Measurements from ENCODE around the gene NUP93.

DNA sequence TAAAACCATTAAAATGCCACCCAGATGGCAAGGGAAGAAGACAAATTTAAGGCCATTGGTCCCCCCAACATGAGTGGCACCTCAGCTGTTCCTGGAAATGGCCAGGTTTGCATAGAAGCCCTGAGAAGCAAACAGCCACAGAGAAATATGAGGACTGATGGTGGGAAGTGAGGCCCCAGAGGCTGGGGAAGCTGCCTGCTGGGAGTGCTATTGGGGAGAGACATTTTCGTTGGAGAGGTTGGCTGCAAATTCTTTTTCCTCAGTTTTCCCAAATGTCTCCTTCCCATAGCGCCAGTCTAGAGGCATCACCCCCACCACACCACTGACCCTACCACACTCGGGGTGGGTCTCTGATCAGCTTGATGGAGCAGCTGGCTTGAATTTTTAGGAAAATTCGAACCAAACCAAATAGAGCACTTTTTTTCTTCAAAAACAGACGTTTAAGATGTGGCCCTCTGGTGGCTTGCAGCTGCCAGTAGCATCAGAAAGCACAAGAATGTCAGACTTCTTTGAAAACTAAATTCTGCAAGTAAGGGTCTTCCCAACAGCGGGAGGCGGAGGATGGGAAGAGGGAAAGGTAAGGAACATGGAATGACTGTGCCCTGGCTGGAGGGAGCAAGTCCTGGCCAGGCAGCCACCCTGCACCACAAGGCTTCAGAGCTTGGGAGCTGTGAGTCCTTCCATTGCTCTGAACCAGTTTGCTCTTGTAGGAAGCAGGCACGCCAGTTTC is 121.9 kb downstream of the NUP93 start:
- TF ChIP-seq ZNF24 (tag by site-specific recombination; IDR thresholded peaks at IDR 0.05) (no peak), HOXD13 (CRISPR knock-in tag; IDR thresholded peaks at IDR 0.05; ENCODE audit: borderline replicate concordance) (no peak)
- TF ChIP-seq, protein P1, sequence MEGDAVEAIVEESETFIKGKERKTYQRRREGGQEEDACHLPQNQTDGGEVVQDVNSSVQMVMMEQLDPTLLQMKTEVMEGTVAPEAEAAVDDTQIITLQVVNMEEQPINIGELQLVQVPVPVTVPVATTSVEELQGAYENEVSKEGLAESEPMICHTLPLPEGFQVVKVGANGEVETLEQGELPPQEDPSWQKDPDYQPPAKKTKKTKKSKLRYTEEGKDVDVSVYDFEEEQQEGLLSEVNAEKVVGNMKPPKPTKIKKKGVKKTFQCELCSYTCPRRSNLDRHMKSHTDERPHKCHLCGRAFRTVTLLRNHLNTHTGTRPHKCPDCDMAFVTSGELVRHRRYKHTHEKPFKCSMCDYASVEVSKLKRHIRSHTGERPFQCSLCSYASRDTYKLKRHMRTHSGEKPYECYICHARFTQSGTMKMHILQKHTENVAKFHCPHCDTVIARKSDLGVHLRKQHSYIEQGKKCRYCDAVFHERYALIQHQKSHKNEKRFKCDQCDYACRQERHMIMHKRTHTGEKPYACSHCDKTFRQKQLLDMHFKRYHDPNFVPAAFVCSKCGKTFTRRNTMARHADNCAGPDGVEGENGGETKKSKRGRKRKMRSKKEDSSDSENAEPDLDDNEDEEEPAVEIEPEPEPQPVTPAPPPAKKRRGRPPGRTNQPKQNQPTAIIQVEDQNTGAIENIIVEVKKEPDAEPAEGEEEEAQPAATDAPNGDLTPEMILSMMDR (tag by site-specific recombination; IDR thresholded peaks at IDR 0.05) = 0 out of 2 replicates have a peak, but pooled peaks have one; percentile 7
- TF ChIP-seq, protein P2, sequence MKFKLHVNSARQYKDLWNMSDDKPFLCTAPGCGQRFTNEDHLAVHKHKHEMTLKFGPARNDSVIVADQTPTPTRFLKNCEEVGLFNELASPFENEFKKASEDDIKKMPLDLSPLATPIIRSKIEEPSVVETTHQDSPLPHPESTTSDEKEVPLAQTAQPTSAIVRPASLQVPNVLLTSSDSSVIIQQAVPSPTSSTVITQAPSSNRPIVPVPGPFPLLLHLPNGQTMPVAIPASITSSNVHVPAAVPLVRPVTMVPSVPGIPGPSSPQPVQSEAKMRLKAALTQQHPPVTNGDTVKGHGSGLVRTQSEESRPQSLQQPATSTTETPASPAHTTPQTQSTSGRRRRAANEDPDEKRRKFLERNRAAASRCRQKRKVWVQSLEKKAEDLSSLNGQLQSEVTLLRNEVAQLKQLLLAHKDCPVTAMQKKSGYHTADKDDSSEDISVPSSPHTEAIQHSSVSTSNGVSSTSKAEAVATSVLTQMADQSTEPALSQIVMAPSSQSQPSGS (tag by site-specific recombination; IDR thresholded peaks at IDR 0.05; ENCODE audit: low read depth) = no peak
- TF ChIP-seq, protein P3, sequence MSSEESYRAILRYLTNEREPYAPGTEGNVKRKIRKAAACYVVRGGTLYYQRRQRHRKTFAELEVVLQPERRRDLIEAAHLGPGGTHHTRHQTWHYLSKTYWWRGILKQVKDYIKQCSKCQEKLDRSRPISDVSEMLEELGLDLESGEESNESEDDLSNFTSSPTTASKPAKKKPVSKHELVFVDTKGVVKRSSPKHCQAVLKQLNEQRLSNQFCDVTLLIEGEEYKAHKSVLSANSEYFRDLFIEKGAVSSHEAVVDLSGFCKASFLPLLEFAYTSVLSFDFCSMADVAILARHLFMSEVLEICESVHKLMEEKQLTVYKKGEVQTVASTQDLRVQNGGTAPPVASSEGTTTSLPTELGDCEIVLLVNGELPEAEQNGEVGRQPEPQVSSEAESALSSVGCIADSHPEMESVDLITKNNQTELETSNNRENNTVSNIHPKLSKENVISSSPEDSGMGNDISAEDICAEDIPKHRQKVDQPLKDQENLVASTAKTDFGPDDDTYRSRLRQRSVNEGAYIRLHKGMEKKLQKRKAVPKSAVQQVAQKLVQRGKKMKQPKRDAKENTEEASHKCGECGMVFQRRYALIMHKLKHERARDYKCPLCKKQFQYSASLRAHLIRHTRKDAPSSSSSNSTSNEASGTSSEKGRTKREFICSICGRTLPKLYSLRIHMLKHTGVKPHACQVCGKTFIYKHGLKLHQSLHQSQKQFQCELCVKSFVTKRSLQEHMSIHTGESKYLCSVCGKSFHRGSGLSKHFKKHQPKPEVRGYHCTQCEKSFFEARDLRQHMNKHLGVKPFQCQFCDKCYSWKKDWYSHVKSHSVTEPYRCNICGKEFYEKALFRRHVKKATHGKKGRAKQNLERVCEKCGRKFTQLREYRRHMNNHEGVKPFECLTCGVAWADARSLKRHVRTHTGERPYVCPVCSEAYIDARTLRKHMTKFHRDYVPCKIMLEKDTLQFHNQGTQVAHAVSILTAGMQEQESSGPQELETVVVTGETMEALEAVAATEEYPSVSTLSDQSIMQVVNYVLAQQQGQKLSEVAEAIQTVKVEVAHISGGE (tag by site-specific recombination; conservative IDR thresholded peaks at IDR 0.05; ENCODE audit: low read depth) = no peak

Measured in HEK293 (cell line).